Astrocyte (in vitro differentiated cells and primary cell): Measurements from ENCODE around the gene ADIPOR1. TPM values are rescaled to one million over a fixed set of nuclear protein-coding genes. Genes with fewer than 3 reads are reported as not detected.

ENCODE experiments used
- DNase-seq: peaks from one replicate; pipeline ENCODE4 v3.0.0-alpha.2; 2010; ENCODE audit warnings: low read depth
- FAIRE-seq: peaks from 2 replicates; lab custom pipeline; 2011; peaks lifted over from hg19 to GRCh38; lab: Jason Lieb, UNC
- H2AFZ ChIP-seq: 2 replicates; pipeline ENCODE4 v1.6.0; 2012; ENCODE audit warnings: low read depth, low read length, inconsistent platforms
- H3K27ac ChIP-seq: 2 replicates; pipeline ENCODE4 v1.5.1; 2011; ENCODE audit warnings: low read depth, low read length, inconsistent platforms
- H3K27me3 ChIP-seq: 2 replicates; pipeline ENCODE4 v1.6.0; 2011; ENCODE audit warnings: low read length, inconsistent platforms; ENCODE audit not compliant: insufficient read depth
- H3K36me3 ChIP-seq: 2 replicates; pipeline ENCODE4 v1.5.1; 2011; ENCODE audit warnings: low read length, inconsistent platforms; ENCODE audit not compliant: insufficient read depth
- H3K4me1 ChIP-seq: 2 replicates; pipeline ENCODE4 v1.5.1; 2011; ENCODE audit warnings: low read length, inconsistent platforms; ENCODE audit not compliant: insufficient read depth
- H3K4me2 ChIP-seq: 2 replicates; pipeline ENCODE4 v1.6.0; 2012; ENCODE audit warnings: low read length, inconsistent platforms
- H3K4me3 ChIP-seq: 2 replicates; pipeline ENCODE4 v1.5.1; 2011; ENCODE audit warnings: low read depth, mild to moderate bottlenecking, low read length, inconsistent platforms; ENCODE audit not compliant: insufficient read depth
- H3K79me2 ChIP-seq: 2 replicates; pipeline ENCODE4 v1.6.0; 2012; ENCODE audit warnings: mild to moderate bottlenecking, low read length, inconsistent platforms; ENCODE audit not compliant: insufficient read depth
- H3K9ac ChIP-seq: 2 replicates; pipeline ENCODE4 v1.6.0; 2012; ENCODE audit warnings: mild to moderate bottlenecking, low read length, inconsistent platforms
- H3K9me3 ChIP-seq: 2 replicates; pipeline ENCODE4 v1.5.1; 2012; ENCODE audit warnings: low read depth, mild to moderate bottlenecking, low read length, inconsistent platforms; ENCODE audit not compliant: insufficient read depth
- H4K20me1 ChIP-seq: 2 replicates; pipeline ENCODE4 v1.6.0; 2012; ENCODE audit warnings: low read length, inconsistent platforms; ENCODE audit not compliant: insufficient read depth
- H3K27ac Mint-ChIP-seq: one replicate; pipeline ENCODE4 v1.8.0; 2021; ENCODE audit warnings: mild to moderate bottlenecking, mixed read lengths; ENCODE audit not compliant: unreplicated experiment
- H3K27me3 Mint-ChIP-seq: one replicate; pipeline ENCODE4 v1.8.0; 2021; ENCODE audit warnings: low read depth, mixed read lengths; ENCODE audit not compliant: unreplicated experiment
- H3K36me3 Mint-ChIP-seq: one replicate; pipeline ENCODE4 v1.8.0; 2021; ENCODE audit warnings: low read depth, mixed read lengths; ENCODE audit not compliant: unreplicated experiment
- H3K4me1 Mint-ChIP-seq: one replicate; pipeline ENCODE4 v1.8.0; 2021; ENCODE audit warnings: low read depth, mixed read lengths; ENCODE audit not compliant: unreplicated experiment
- H3K4me3 Mint-ChIP-seq: one replicate; pipeline ENCODE4 v1.8.0; 2021; ENCODE audit warnings: mild to moderate bottlenecking, moderate library complexity, mixed read lengths; ENCODE audit not compliant: unreplicated experiment
- H3K9me3 Mint-ChIP-seq: one replicate; pipeline ENCODE4 v1.8.0; 2021; ENCODE audit warnings: mild to moderate bottlenecking, mixed read lengths; ENCODE audit not compliant: unreplicated experiment
- EZH2 ChIP-seq: IDR thresholded peaks from 2 replicates; pipeline ENCODE4 v1.6.1; 2012; ENCODE audit warnings: mild to moderate bottlenecking, low read length, inconsistent platforms; ENCODE audit not compliant: insufficient read depth
- total RNA-seq: library from RNA; stranded (reverse); gene quantifications from 2 replicates; pipeline ENCODE4 v1.2.1, GENCODE V29; 2021
- TF ChIP-seq, protein P1 (sequence below): IDR thresholded peaks from 2 replicates; pipeline ENCODE4 v1.5.1; 2011; ENCODE audit warnings: low read depth, mild to moderate bottlenecking, inconsistent platforms, low read length, moderate library complexity; ENCODE audit not compliant: insufficient read depth

Gene ADIPOR1
- total RNA-seq, 1 donor from 2014 or later: 73.0 TPM

- Histone ChIP-seq H3K4me2 (peak overlapping the region; percentile 96), H2AFZ (peak overlapping the region; percentile 91), H3K36me3 (peaks cover 11% of the 10 kb centered on the region), H4K20me1 (no peaks in the 10 kb centered on the region), H3K79me2 (peaks cover 11% of the 10 kb centered on the region), H3K27me3 (no peaks in the 10 kb centered on the region), H3K27ac (peak overlapping the region; percentile 70), H3K9ac (peak overlapping the region; percentile 94), H3K4me1 (peaks cover 24% of the 10 kb centered on the region), H3K9me3 (no peaks in the 10 kb centered on the region), H3K4me3 (peak overlapping the region; percentile 96)
- H3K36me3 Mint-ChIP-seq: peaks cover 14% of the 10 kb centered on the region
- TF ChIP-seq, protein P1, sequence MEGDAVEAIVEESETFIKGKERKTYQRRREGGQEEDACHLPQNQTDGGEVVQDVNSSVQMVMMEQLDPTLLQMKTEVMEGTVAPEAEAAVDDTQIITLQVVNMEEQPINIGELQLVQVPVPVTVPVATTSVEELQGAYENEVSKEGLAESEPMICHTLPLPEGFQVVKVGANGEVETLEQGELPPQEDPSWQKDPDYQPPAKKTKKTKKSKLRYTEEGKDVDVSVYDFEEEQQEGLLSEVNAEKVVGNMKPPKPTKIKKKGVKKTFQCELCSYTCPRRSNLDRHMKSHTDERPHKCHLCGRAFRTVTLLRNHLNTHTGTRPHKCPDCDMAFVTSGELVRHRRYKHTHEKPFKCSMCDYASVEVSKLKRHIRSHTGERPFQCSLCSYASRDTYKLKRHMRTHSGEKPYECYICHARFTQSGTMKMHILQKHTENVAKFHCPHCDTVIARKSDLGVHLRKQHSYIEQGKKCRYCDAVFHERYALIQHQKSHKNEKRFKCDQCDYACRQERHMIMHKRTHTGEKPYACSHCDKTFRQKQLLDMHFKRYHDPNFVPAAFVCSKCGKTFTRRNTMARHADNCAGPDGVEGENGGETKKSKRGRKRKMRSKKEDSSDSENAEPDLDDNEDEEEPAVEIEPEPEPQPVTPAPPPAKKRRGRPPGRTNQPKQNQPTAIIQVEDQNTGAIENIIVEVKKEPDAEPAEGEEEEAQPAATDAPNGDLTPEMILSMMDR: no peak
- TF ChIP-seq EZH2: no peak
- no peak for DNase-seq
- H3K9me3 Mint-ChIP-seq: no peaks in the 10 kb centered on the region
- no peaks in the 10 kb centered on the region for H3K27me3 Mint-ChIP-seq
- FAIRE-seq: no peak
- peak overlapping the region; percentile 66 for H3K27ac Mint-ChIP-seq
- peaks cover 22% of the 10 kb centered on the region for H3K4me1 Mint-ChIP-seq
- peak overlapping the region; percentile 80 for H3K4me3 Mint-ChIP-seq
Observed at GRCh38 chr1:202966006-202966898, 8.1 kb upstream of the ADIPOR1 start.

- FAIRE-seq (no peak), DNase-seq (no peak)
- Histone ChIP-seq H3K4me2 (peak overlapping the region; percentile 96), H3K4me1 (peaks cover 24% of the 10 kb centered on the region), H3K27me3 (no peaks in the 10 kb centered on the region), H3K9ac (no peak overlapping the region), H3K36me3 (peaks cover 11% of the 10 kb centered on the region), H2AFZ (no peak overlapping the region), H3K4me3 (no peak overlapping the region), H3K79me2 (peaks cover 11% of the 10 kb centered on the region), H4K20me1 (no peaks in the 10 kb centered on the region), H3K27ac (peak overlapping the region; percentile 42), H3K9me3 (no peaks in the 10 kb centered on the region)
- Mint-ChIP-seq H3K27ac (no peak overlapping the region), H3K9me3 (no peaks in the 10 kb centered on the region), H3K4me1 (peaks cover 22% of the 10 kb centered on the region), H3K27me3 (no peaks in the 10 kb centered on the region), H3K4me3 (peak overlapping the region; percentile 80), H3K36me3 (peaks cover 19% of the 10 kb centered on the region)
- TF ChIP-seq, protein P1: no peak
- no peak for TF ChIP-seq EZH2
Observed at GRCh38 chr1:202965422-202965821, 7.3 kb upstream of the ADIPOR1 start.
